ENCODE measurements around the gene RFX4. TPM values are rescaled to one million over a fixed set of nuclear protein-coding genes. Genes with fewer than 3 reads are reported as not detected.
"Not testable (repeated sequence)": the region's sequence is repeated elsewhere in the genome, so short reads cannot be mapped to it uniquely, and the experiment has no call there.

Gene RFX4
- total and polyA plus RNA-seq, 2 donors (not counting 3 experiments of a cell fraction or from before 2014, with no cell fraction given), result not detected

DNA sequence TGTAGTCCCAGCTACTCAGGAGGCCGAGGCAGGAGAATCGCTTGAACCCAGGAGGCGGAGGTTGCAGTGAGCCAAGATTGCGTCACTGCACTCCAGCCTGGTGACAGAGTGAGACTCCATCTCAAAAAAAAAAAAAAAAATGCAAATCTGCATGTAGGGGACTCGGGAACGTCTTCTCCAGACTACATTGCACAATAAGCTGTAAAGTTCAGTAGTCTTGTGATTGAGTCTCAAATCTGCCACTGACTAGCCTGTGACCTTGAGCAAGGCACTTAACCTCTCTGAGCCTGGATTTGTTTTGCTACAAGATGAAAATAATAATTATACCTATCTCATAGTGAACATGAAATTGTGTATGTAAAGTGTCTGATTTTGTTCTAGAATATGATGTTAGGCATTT, 109.2 kb downstream of the RFX4 start:
- dilution Hi-C loops (cut with MboI; ENCODE audit: extremely low pct_ligation_motif_present, low sequenced_read_pairs); FAIRE-seq; H4K20me1 ChIP-seq (replicated peaks; ENCODE audit: control insufficient read depth, extremely low read depth, insufficient read depth, low read length); H3K79me2 ChIP-seq (ENCODE audit: control insufficient read depth, insufficient read depth, low read length); H3K9ac ChIP-seq (replicated peaks; ENCODE audit: extremely low read depth, insufficient read depth, low read length); H2AFZ ChIP-seq (ENCODE audit: low read depth, low read length); H3K27ac ChIP-seq (ENCODE audit: insufficient read depth, low read depth, low read length); H3K4me3 ChIP-seq (replicated peaks in 1 of 3; ENCODE audit: insufficient read depth in 1 of 3, low read depth in 1 of 3, low read length in 3 of 3); POLR2A ChIA-PET; H3K36me3 ChIP-seq (ENCODE audit: control insufficient read depth in 2 of 2, extremely low read depth in 1 of 2, insufficient read depth in 2 of 2, low read length in 2 of 2); H3K27me3 ChIP-seq (ENCODE audit: control insufficient read depth in 2 of 2, insufficient read depth in 2 of 2, low read length in 2 of 2); BruUV-seq (replicated peaks); H3K4me2 ChIP-seq (ENCODE audit: insufficient read depth, low read length); CTCF ChIA-PET; H3K4me1 ChIP-seq (ENCODE audit: control insufficient read depth, extremely low read depth, insufficient read depth, low read length); H3K9me1 ChIP-seq (replicated peaks; ENCODE audit: control insufficient read depth, extremely low read depth, insufficient read depth, low read length); intact Hi-C loops (cut with micrococcal nuclease); DNase-seq (ENCODE audit: low read depth, low spot score); H3K9me3 ChIP-seq (replicated peaks; ENCODE audit: control insufficient read depth, insufficient read depth, low read length): not testable (repeated sequence)

DNA sequence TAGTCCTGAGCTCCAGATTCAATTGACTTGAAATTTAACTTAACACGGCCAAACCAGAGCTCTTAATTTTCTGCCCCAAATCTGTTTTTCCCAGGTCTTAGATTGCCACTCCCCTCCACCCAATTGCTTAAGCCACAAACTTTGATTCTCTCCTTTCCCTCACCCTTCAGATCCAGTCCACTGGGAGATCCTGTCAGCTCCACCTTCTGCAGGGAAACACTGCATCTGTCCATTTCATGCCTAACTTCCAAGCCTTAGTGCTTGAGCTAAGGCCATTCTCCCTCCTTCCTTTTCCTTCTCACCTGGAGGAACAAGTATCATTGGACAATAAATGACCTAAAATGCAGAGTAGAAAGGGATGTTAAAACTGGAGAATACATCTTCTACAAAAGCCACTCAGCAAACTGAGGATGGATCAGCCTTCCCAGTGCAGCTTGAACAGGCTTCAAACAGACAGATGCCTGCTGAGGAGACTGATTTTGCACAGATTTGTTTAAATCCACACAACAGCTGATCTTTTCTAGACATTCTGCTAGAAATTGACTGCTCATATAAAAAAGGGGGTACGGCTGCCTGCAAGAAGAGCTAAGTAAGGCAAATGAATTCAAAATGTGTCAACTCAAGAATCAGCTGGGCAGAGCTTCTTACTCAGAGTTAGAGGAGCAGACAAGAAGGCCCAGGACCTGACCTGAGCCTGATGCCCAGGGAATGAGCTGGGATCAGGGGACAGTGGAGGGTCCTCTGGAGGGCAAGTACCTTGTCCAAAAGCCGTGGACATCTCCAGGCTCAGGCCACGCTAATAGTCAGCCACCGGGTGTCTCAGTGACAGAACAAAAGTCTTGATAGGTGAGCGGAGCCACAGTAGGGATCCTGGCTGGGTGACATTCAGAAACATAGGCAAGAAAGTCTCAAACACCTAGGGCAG, 110.4 kb downstream of the RFX4 start:
- DNase-seq (ENCODE audit: low read depth, low spot score) (no peak), FAIRE-seq (no peak)
- Histone ChIP-seq H2AFZ (ENCODE audit: low read depth, low read length) (no peak overlapping the region), H4K20me1 (replicated peaks; ENCODE audit: control insufficient read depth, extremely low read depth, insufficient read depth, low read length) (no peaks in the 10 kb centered on the region), H3K4me2 (ENCODE audit: insufficient read depth, low read length) (no peak overlapping the region), H3K9ac (replicated peaks; ENCODE audit: extremely low read depth, insufficient read depth, low read length) (no peak overlapping the region), H3K9me3 (replicated peaks; ENCODE audit: control insufficient read depth, insufficient read depth, low read length) (no peaks in the 10 kb centered on the region), H3K36me3 (ENCODE audit: control insufficient read depth in 2 of 2, extremely low read depth in 1 of 2, insufficient read depth in 2 of 2, low read length in 2 of 2) (no peaks in the 10 kb centered on the region), H3K27ac (ENCODE audit: insufficient read depth, low read depth, low read length) (no peak overlapping the region), H3K27me3 (ENCODE audit: control insufficient read depth in 2 of 2, insufficient read depth in 2 of 2, low read length in 2 of 2) (peaks cover 3 to 7% of the 10 kb centered on the region in 2 experiments), H3K4me3 (replicated peaks in 1 of 3; ENCODE audit: insufficient read depth in 1 of 3, low read depth in 1 of 3, low read length in 3 of 3) (no peak overlapping the region), H3K4me1 (ENCODE audit: control insufficient read depth, extremely low read depth, insufficient read depth, low read length) (no peaks in the 10 kb centered on the region), H3K9me1 (replicated peaks; ENCODE audit: control insufficient read depth, extremely low read depth, insufficient read depth, low read length) (no peaks in the 10 kb centered on the region), H3K79me2 (ENCODE audit: control insufficient read depth, insufficient read depth, low read length) (no peaks in the 10 kb centered on the region)
- intact Hi-C loops (cut with micrococcal nuclease) (no loop called here), dilution Hi-C loops (cut with MboI; ENCODE audit: extremely low pct_ligation_motif_present, low sequenced_read_pairs) (no loop called here)
- TF ChIP-seq, protein P1, sequence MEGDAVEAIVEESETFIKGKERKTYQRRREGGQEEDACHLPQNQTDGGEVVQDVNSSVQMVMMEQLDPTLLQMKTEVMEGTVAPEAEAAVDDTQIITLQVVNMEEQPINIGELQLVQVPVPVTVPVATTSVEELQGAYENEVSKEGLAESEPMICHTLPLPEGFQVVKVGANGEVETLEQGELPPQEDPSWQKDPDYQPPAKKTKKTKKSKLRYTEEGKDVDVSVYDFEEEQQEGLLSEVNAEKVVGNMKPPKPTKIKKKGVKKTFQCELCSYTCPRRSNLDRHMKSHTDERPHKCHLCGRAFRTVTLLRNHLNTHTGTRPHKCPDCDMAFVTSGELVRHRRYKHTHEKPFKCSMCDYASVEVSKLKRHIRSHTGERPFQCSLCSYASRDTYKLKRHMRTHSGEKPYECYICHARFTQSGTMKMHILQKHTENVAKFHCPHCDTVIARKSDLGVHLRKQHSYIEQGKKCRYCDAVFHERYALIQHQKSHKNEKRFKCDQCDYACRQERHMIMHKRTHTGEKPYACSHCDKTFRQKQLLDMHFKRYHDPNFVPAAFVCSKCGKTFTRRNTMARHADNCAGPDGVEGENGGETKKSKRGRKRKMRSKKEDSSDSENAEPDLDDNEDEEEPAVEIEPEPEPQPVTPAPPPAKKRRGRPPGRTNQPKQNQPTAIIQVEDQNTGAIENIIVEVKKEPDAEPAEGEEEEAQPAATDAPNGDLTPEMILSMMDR (IDR thresholded peaks at IDR 0.05; ENCODE audit: extremely low read depth in 1 of 2, insufficient read depth in 1 of 2, low read depth in 1 of 2, low read length in 2 of 2), result no peak
- no peak for TF ChIP-seq POLR2A (IDR thresholded peaks at IDR 0.05; ENCODE audit: low read depth, low read length)
- no peak for TF ChIP-seq JUN (IDR thresholded peaks at IDR 0.05; ENCODE audit: borderline replicate concordance, insufficient read depth, insufficient read length, low read depth)
- BruUV-seq (replicated peaks), result no TSS peak
- CTCF ChIA-PET, result interaction anchor here (1.2 kb wide), 1 partner anchor 226 kb away, joined by 3 read pairs; no protein-coding TSS in a partner anchor
- POLR2A ChIA-PET, result no interaction called here

Data from endothelial cell of umbilical vein (primary cell).